GM12878 (cell line): ENCODE results near the gene APLP1. TPM values are rescaled to one million over a fixed set of nuclear protein-coding genes. Genes with fewer than 3 reads are reported as not detected.
A peak's percentile ranks its signal among the peaks of the same experiment; 100 is the strongest.

Experiments
- CREM ChIP-seq: IDR thresholded peaks from 2 replicates; pipeline ENCODE4 v1.6.1; 2014; ENCODE audit warnings: antibody characterized with exemption, low read depth
- CUX1 ChIP-seq: IDR thresholded peaks from 2 replicates; pipeline ENCODE4 v1.6.1; 2012; ENCODE audit warnings: improper control_type of control experiment, low read depth, low read length; ENCODE audit not compliant: insufficient replicate concordance
- EP300 ChIP-seq, 2 experiments: fragments of 150-350 bp in 1 of 2; IDR thresholded peaks; 2 replicates each; pipeline ENCODE4 v1.6.1; 2011 to 2012; ENCODE audit warnings: low read depth in 2 of 2, low read length in 2 of 2, borderline replicate concordance in 1 of 2, improper control_type of control experiment in 1 of 2, inconsistent platforms in 1 of 2; ENCODE audit not compliant: control insufficient read depth in 1 of 2
- HCFC1 ChIP-seq: fragments of 150-350 bp; IDR thresholded peaks from 2 replicates; pipeline ENCODE4 v1.6.1; 2014; ENCODE audit warnings: low read length
- HDAC2 ChIP-seq: fragments of 200-600 bp; sonication (generic); IDR thresholded peaks from 2 replicates; pipeline ENCODE4 v1.6.1; 2017
- IRF4 ChIP-seq: IDR thresholded peaks from 2 replicates; pipeline ENCODE4 v1.6.1; 2011; ENCODE audit warnings: low read depth, low read length
- MTA2 ChIP-seq: fragments of 450-650 bp; IDR thresholded peaks from 2 replicates; pipeline ENCODE4 v1.6.1; 2016; ENCODE audit warnings: low read depth, mild to moderate bottlenecking, moderate library complexity
- MYB ChIP-seq: fragments of 150-350 bp; IDR thresholded peaks from 2 replicates; pipeline ENCODE4 v1.6.1; 2014; ENCODE audit warnings: mild to moderate bottlenecking, low read depth, low read length, borderline replicate concordance
- NFXL1 ChIP-seq: fragments of 450-650 bp; IDR thresholded peaks from 2 replicates; pipeline ENCODE4 v1.6.1; 2017; ENCODE audit warnings: antibody characterized with exemption, mild to moderate bottlenecking, borderline replicate concordance
- NR2F1 ChIP-seq: fragments of 450-650 bp; conservative IDR thresholded peaks from 2 replicates; pipeline ENCODE4 v1.6.1; 2017; ENCODE audit warnings: mild to moderate bottlenecking
- PAX8 ChIP-seq: fragments of 450-650 bp; IDR thresholded peaks from 2 replicates; pipeline ENCODE4 v1.6.1; 2017; ENCODE audit warnings: mild to moderate bottlenecking, moderate library complexity
- PKNOX1 ChIP-seq: fragments of 450-650 bp; IDR thresholded peaks from 2 replicates; pipeline ENCODE4 v1.6.1; 2016; ENCODE audit warnings: mild to moderate bottlenecking
- POLR2A ChIP-seq: IDR thresholded peaks from 2 replicates; pipeline ENCODE4 v1.6.1; 2011; ENCODE audit warnings: low read depth, mild to moderate bottlenecking, low read length
- SMAD1 ChIP-seq: fragments of 450-650 bp; IDR thresholded peaks from 2 replicates; pipeline ENCODE4 v1.6.1; 2018; ENCODE audit warnings: mild to moderate bottlenecking, low read depth; ENCODE audit not compliant: partially characterized antibody
- SUPT20H ChIP-seq: IDR thresholded peaks from 2 replicates; pipeline ENCODE4 v1.6.1; 2011; ENCODE audit warnings: low read depth, mild to moderate bottlenecking, low read length, moderate library complexity, borderline replicate concordance; ENCODE audit not compliant: control insufficient read depth
- ZBTB40 ChIP-seq: fragments of 450-650 bp; IDR thresholded peaks from 2 replicates; pipeline ENCODE4 v1.6.1; 2016; ENCODE audit warnings: mild to moderate bottlenecking, moderate library complexity, borderline replicate concordance
- ZNF217 ChIP-seq: fragments of 450-650 bp; IDR thresholded peaks from 2 replicates; pipeline ENCODE4 v1.6.1; 2017; ENCODE audit warnings: antibody characterized with exemption, mild to moderate bottlenecking
- ZNF384 ChIP-seq: IDR thresholded peaks from 2 replicates; pipeline ENCODE4 v1.6.1; 2012; ENCODE audit warnings: low read depth, mild to moderate bottlenecking, low read length, improper control_type of control experiment, borderline replicate concordance
- polyA plus RNA-seq, 11 experiments: library from polyadenylated mRNA; depleted of rRNA in 4 of 11; unstranded in 6 of 11; stranded (reverse) in 5 of 11; fragments of >200 nt; fragmentation: Nextera tagmentation in 4 of 11; fragmentation: Illumina TruSeq in 1 of 11; extraction: Ambion mirVana in 4 of 11; extraction: Trizol in 1 of 11; gene quantifications; 1 replicate in 1 of 11; 2 replicates in 10 of 11; pipeline versions ENCODE4 v1.2.1 to v1.2.3, GENCODE V29; 2011 to 2016; ENCODE audit warnings: inconsistent platforms in 2 of 11, missing spikeins in 2 of 11, low read depth in 1 of 11
- total RNA-seq, 4 experiments: library from RNA; depleted of rRNA in 3 of 4; stranded (reverse); fragments of >200 nt in 3 of 4; fragmentation: Illumina TruSeq in 1 of 4; extraction: Trizol in 1 of 4; gene quantifications; 2 replicates each; pipeline versions ENCODE4 v1.2.1 to v1.2.3, GENCODE V29; 2013 to 2021
- TF ChIP-seq, protein P1 (sequence below): fragments of 450-650 bp; IDR thresholded peaks from 2 replicates; pipeline ENCODE4 v1.6.1; 2014; ENCODE audit warnings: mild to moderate bottlenecking

The APLP1 gene
- total and polyA plus RNA-seq, 10 of the 15 experiments (the other 5 are each of a cell fraction or from before 2014, with no cell fraction given): 0.07 to 2.2 (median 0.91) TPM; not detected in 1

- TF ChIP-seq MYB (no peak), PKNOX1 (peak; percentile 50; the same call in 1 of the 2 replicates), IRF4 (no peak), PAX8 (no peak), ZNF384 (no peak), ZBTB40 (peak; percentile 56), NFXL1 (no peak), NR2F1 (no peak; the same call in 1 of the 2 replicates), MTA2 (no peak), EP300 (IDR thresholded peaks at IDR 0.05; ENCODE audit: borderline replicate concordance in 1 of 2, control insufficient read depth in 1 of 2, low read depth in 2 of 2, low read length in 2 of 2) (no peak), HDAC2 (no peak), POLR2A (peak; percentile 70), SMAD1 (no peak), CREM (peak; percentile 27; the same call in 1 of the 2 replicates), CUX1 (no peak), ZNF217 (no peak), SUPT20H (no peak), HCFC1 (no peak)
- TF ChIP-seq, protein P1, sequence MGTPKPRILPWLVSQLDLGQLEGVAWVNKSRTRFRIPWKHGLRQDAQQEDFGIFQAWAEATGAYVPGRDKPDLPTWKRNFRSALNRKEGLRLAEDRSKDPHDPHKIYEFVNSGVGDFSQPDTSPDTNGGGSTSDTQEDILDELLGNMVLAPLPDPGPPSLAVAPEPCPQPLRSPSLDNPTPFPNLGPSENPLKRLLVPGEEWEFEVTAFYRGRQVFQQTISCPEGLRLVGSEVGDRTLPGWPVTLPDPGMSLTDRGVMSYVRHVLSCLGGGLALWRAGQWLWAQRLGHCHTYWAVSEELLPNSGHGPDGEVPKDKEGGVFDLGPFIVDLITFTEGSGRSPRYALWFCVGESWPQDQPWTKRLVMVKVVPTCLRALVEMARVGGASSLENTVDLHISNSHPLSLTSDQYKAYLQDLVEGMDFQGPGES: no peak
Observed at GRCh38 chr19:35901854-35902661, 33.7 kb downstream of the APLP1 start, which contains the start of gene HCST (continued).
